GM19025 (cell line): ENCODE data around the gene EIF3D.

Experiments used
- ATAC-seq: cut with Tn5 transposase; IDR thresholded peaks from one replicate; pipeline ENCODE4 v1.9.1; 2021; ENCODE audit warnings: mild to moderate bottlenecking, low read depth, moderate library complexity; ENCODE audit not compliant: unreplicated experiment

Gene EIF3D, protein sequence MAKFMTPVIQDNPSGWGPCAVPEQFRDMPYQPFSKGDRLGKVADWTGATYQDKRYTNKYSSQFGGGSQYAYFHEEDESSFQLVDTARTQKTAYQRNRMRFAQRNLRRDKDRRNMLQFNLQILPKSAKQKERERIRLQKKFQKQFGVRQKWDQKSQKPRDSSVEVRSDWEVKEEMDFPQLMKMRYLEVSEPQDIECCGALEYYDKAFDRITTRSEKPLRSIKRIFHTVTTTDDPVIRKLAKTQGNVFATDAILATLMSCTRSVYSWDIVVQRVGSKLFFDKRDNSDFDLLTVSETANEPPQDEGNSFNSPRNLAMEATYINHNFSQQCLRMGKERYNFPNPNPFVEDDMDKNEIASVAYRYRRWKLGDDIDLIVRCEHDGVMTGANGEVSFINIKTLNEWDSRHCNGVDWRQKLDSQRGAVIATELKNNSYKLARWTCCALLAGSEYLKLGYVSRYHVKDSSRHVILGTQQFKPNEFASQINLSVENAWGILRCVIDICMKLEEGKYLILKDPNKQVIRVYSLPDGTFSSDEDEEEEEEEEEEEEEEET

DNA sequence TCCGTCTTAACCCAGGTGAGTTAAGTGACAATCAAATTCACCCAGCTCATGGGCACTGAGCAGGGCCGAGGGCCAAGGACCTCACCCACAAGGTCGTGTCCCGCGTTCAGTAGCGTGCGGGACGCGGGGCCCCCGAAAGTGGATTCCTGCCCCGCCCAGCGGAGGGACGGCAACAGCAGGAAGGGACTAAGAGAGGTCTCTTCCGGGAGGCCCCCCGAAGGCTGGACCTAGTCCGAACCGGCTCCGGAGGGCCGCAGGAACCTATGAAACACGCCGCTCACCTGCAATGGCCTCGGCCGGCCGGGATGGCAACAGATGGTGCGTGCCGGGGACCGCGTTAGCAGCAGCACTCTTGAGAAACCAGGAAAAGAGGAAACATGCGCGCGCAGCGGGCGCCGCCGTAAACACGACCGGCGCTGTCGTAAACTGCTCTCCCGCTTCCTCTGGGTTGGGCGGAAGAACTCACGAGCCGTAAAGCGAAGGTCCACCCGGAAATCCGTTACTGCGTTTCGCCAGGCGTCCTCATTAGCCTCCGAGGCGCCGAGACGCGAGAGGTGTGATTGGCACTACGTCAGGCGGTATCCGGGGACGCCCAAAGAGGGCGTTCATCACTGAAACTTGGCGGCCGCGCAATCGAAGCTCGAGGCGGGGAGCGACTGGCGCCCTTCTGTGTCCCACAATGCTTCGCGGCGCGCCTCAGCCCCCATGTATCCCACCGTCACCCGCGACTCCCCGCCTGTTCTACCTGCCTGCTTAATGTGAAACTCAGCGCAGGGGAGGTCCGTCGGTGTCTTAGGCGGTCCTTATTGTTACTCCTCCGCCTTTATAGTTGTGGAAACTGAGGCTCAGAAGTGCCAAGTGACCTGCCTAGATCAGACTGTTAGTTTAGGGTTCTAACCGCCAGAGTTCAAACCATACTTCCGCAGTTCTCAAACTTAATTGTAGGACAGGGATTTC, at the start of gene EIF3D:
Gene EIF3D, minus strand, starts transcription at position 372 of the 957 bp plus-strand sequence. CDS start 3,045 bp downstream, outside the sequence.
- ATAC-seq, result peak; percentile 95

DNA sequence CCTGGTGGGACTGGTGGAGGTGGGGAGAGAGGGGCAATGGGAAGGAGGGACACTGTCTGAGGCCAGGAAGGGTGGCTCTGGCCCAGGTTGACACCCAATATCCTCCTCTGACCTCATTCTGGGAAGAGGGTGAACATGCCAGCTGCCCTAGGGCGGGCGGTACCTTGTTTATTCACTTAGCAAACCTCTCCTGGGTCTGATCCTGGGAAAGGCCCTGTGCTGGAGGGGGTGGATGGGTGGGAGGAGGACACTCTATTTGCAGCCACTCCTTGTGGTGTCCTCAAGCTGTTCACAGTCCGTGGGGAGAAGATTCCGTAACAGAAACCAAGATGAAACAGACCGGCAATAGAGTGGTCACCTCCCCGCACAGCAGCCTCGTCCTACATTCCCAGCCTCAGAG, 49.7 kb upstream of the EIF3D start:
- ATAC-seq, result no peak

DNA sequence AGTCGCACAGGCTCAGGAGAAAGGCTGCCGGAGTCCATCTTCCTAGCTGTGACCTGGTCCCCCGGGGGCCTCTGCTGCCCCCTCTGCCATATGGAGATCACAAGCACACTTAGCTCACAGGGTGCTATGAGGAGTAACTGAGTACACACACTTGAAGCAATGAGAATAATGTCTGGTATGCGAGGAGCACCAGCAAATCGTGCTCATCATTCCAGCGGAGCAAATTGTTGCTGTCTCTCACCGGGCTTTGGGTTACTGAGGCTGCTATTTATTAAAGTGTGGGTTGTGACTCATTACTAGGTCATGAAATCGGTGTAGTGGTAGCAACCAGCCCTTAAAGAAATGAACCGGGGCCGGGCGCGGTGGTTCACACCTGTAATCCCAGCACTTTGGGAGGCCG, 48.1 kb upstream of the EIF3D start:
- ATAC-seq, result no peak

DNA sequence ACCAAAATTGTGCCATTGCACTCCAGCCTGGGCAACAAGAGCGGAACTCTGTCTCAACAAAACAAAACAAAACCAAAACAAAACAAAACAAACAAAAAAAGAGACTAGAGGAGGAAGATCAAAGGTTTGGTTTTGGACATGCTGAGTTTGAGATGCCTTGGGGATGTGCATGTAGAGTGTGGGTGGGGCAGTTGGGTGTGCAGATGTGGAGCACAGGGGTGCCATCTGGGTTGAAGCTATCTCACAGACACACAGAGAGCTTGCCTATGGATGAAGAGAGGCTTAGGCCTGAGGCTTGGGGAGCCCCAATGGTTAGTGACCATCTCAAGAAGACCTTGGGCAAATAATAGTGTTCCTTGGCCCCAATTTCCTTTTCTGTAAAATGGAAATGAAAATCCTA, 45.8 kb upstream of the EIF3D start:
- no peak for ATAC-seq

DNA sequence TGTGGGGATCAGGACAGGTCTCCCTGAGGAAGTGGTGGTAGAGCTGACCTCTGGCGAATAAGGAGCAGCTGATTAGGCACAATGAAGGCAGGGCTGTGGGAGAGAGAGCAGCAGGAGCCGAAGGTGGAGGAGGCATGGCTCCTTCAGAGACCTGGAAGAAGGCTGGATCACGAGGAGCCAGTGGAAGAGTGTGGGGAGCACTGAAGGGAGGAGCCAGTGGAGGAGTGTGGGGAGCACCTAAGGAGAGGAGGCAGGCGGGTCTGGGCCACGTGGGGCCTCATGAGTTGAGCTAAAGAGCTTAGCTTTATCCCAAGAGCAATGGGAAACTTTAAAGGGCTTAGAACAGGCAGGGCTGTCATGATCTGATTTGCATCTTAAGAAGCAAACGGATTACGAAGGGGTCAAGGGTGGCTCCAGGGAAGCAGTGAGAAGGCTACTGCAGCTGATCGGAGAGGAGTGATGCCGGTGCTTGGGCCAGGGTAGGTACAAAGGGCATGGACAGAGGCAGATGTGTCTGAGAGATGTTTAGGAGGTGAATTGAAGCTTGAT, 44.9 kb upstream of the EIF3D start:
- ATAC-seq, result no peak

DNA sequence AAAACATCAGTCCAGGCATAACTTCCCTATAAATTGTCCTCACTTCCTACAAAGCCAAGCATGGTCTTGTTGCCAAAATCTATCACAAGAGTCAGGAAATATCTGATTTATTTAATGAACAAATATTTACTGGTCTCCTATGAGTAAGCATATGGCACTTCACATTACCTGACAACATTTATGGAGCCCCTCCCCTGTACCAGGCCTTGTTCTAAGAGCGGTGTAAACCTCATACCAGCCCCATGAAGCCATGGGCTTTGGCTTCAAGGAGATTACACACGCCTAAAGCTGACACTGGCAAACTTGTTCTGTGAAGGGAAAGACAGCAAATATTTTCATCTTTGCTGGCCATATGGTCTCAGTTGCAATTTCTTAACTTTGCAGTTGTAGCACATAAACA, 43.0 kb upstream of the EIF3D start:
- ATAC-seq, result no peak

DNA sequence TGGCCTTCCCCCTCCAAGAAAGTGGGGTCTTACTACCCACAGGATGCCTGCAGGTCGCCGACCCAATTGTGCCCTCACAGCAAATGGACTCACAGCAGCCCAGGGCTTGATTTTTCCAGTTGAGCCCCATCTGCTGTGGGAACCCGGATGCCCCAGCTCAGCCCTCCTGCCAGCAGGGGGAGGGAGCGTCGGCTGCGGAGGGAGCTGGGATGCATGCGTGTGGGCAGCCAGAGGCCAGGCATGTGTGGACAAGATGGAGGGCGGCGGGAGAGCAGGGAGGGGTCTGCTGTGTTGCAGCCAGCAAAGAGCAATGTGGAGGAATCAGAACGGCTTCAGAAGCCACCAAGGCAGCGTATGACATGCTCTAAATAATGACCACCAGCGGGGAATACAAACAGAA, 41.0 kb upstream of the EIF3D start:
- ATAC-seq, result no peak

DNA sequence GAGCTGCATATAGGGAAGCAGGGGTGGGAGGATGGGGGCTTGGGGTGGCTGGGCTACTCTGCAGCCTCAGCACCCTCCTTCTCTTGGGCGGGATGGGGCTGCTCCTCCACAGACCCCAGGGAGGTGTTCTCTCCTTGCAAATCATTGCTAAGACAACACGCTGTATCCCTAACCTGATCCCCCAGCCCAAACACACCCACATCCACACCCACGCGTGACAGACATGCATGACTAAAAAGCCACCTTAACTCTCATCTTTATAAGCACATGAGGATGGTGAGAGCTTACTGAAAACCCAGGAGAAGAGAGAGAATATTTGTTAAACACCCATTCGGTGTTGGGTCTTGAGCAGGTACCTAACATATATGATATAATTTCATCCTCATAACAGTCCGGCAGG, 39.9 kb upstream of the EIF3D start:
- no peak for ATAC-seq

DNA sequence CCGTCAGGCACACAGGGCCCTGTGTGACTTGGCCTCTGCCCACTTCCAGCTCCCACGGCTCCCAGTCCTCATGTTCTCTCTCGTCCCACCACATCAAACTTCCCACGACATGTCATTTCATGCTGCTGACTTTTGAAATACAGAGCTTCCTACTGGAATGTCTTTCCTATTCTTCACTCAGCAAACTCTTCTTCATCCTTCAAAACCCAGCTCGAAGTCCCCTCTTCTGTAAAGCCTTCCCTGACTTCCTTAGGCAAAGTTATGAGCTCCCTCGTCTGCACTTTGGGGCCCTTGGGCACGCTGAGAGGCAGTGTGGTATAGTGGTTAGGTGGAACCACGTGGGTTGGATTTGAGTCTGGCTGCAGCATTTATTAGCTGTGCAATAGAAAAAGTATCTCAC, 37.8 kb upstream of the EIF3D start:
- ATAC-seq, result no peak

DNA sequence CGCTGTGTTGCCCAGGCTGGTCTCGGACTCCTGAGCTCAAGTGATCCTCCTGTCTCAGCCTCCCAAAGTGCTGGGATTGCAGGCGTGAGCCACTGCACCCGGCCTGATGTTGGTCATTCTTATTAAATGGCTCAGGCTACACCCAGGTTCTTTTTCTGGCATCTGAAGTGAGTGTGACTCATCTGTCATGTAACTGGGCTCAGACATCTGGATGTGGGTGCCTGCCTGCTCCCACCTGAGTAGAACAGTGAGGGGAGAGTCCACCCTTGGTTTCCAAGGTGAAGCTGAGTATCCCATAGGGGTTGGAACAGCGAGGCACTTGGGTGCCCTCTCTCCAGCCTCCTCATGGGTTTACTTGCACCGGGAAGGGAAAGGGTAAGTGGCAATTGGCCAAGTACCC, 36.7 kb upstream of the EIF3D start:
- no peak for ATAC-seq

DNA sequence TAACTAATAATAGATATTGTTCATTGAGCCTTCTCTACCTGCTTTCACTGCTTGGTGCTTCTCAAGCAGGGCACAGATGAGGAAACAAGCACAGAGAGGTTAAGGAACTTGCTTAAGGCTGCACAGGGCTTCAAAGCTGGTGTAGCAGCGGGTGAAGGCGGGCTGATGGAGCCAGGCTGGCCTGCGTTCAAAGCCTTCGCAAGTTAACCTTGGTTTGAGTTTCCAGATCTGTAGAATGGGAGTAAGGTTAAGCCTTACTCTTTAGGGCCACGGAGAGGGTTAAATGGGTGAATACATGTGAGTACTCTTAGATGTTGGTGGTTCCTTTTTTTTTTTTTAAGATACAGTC, 36.2 kb upstream of the EIF3D start:
- ATAC-seq, result no peak

DNA sequence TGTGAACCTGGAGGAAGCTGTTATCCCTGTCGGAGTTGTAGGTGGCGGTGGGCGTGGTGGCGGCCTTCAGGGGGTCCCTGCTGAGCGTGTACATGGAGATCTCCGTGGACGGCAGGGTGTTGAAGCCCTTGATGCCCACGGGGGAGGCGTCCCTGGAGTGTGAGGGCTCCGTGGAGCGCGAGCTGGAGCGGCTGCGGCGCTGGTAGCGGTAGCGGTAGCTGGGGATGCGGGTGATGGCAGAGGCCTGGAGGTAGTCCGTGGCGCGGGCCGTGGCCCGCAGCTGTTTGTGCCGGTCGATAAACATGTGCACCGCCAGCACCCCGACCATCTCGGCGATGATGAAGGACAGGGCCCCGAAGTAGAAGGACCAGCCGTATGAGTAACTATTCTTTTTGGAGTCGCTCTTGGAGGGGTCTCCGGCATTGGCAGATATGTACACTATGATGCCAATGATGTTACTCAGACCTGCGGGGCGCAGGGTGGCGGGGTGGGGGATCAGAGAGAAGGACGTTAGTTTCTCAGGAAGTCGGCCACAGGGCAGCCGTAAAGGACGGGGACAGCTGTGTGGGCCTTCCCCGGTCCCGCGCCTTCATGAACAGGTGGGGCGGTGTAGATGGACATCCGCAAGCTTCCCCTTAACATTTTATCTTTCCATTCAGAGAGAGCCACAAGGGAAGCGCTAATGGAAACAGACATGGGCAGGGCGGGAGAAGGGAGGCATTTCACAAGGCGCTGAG, 35.6 kb upstream of the EIF3D start:
- no peak for ATAC-seq

DNA sequence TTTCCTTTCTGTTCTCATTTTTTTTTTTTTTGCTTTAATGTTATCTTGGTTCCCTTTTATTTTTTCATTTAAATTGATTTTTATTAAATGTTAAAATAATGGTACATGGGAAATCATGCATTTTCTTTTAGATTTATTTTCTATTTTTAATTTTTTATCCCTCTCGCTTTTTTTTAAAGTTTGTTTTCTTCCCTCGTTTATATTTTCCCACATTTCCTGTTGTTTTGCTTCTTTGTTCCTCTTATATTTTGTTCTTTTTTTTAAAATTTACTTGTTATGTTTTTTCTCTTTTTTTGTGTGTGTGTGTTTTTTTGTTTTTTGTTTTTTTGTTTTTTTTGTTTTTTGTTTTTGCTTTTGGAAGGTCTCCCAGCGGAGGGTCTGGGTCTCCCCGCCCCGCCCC, 34.9 kb upstream of the EIF3D start:
- no peak for ATAC-seq

DNA sequence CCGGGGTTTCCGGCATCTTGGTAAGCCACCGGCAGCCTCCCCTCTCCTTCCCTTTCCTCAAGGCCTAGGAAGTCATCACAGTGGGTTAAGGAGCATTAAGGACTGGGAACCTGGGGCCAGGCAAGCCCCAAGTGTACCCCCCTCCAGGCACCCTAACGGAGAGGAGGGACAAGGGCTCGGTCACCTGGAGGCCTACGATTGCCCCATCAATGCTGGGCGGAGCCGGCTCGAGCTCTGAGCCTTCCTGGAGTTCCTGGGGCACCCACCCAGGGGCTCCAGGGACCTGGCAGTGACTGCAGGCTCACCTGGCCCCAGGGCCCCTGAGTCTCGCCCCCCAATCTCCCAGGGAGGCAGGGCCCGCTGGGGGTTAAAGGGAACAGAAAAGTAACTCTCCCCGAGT, 34.5 kb upstream of the EIF3D start:
- no peak for ATAC-seq

DNA sequence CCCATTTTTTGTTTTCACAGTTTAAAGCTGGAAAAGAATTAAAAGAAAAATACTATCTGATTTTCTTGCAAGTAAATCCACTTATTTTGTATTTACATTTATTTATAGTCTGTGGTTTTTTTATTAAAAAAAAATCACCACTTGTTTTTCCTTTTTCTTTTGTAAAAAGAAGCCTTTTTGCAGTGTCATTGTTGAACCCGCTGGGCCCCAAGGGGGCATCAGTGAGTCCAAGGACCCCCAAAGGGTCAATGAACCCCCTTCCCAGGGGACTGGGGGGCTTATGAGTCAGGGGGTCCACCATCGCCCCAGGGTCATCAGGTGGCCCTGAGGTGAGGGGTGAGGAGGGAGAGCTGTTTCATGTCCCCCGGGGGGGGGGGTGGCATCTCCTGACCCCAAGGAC, 34.0 kb upstream of the EIF3D start:
- no peak for ATAC-seq

DNA sequence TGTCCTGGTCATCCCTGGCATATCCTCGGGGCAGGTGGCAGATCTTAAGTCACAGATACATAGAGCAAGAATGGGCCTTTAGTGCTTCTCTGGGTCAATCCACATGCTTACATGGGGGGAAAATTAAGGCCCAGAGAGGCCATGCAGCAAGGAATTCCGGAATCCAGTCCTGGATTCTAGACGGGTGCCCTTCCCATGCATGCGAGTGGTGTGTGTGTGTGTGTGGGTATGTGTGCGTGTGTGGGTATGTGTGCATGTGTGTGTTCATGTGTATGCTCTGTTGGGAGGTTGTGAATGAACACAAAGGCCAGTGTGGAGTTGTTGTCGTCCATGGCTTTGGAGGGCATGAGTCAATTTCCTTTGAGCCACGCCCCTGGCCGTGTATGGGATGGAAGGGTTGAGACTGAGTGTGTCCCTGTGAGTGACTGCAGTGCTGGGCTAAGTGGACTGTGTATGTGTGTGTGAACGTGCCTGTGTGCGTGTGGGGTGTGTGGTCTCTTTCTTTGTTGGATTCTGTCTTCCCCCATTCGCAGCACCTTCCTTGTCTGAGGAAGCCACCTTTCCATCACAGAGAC, 33.4 kb upstream of the EIF3D start:
- ATAC-seq, result no peak

DNA sequence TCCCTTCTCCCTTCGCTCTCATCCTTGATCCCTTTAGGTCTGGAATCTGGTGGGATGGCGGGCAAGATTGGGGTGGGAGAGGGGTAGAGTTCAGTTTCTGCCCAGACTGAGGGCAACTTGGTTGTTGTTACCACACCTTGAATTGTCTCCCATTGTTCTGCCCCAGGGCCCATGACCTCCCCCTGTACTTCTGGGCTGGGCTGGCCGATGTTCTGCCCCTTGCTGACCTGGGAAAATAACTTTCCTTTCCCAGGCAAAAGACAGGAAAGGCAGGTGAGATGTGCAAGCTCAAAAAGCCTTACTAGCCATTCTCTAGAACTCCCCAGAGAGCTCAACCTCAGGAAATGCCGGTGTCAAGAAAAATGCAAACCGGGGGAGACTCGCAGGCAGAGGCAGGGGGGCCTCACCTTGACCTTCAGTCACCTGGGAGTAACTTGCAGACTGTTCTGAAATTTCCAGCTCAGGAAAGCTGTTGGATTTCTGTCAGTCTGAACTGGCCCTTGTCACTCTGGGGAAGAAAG, 32.4 kb upstream of the EIF3D start:
- ATAC-seq, result no peak

DNA sequence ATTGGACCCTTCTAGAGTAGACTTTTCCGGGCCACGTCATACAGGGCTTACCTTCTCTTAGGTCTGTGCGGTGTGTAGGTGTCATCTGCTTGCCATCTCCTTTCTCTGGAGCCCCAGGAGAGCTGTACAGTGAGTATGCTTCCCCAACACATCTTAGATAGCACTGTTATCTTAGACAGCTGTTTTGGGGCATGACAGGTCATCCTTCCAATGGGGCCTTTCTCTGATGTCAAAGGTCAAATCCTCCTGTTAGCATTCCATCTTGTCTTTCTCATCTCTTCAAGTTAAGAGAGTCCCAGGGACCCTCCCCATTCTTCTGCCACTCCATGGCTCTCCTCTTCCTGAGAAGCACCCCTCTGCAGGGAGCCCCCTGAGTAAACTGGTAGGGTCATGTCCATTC, 31.0 kb upstream of the EIF3D start:
- no peak for ATAC-seq

DNA sequence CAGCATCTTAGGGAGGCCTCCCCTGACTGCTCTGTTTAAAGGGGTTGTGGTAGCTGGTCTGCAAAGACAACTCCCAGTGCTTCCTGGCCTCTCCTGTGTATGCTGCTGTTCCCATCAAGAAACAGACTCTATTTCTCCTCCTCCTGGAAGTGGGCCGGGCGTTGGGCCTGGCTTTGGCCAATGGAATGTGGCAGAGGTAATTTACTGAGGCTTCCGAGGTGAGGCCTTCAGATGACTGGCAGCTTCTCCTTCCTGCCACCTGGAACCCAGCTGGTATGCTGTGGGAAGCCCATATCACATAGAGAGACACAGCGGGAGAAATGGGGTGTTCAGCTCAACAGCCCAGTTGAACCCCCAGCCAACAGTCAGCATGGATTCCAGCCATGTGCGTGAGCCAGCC, 25.1 kb upstream of the EIF3D start:
- ATAC-seq, result no peak

DNA sequence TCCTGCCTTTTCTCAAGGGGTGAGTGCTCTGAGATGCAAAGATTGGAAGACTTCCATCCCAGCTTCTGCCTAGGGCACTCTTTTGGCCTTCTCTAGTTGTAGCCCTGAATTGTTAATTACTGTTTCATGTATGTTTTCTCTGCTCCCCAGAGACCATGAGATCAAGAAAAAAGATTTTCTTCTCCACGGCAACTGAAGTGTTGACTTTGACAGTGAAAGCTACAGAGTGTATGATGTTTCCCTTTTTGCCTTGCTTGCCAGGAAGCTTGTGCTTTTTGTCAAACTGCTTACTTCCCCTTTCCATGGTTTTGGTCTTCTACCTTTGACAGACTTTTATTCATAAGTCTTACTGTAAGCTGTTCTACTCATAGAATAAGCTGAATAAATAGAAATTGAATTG, 23.3 kb upstream of the EIF3D start:
- no peak for ATAC-seq
